HCT116 (cell line): ENCODE results near the gene TBC1D22B. TPM values are rescaled to one million over a fixed set of nuclear protein-coding genes. Genes with fewer than 3 reads are reported as not detected.
A peak's percentile ranks its signal among the peaks of the same experiment; 100 is the strongest.

Experiments used
- ATAC-seq: fragments of 200-7000 bp; cut with Tn5 transposase; 2 replicates; pipeline ENCODE4 v1.9.1; 2020; ENCODE audit warnings: mild to moderate bottlenecking, moderate library complexity
- BruUV-seq: library from RNA; stranded (reverse); fragments of 400-500 nt; replicated peaks from 2 replicates; lab custom pipeline; 2021; lab: Mats Ljungman, UMichigan
- CTCF ChIA-PET: fragments of 300-600 bp; sonication (Branson Sonifier 250); formaldehyde crosslinking; loops from one replicate; lab custom pipeline; 2021; ENCODE audit warnings: antibody characterized with exemption; lab: Charles Lee
- POLR2A ChIA-PET: fragments of 300-600, 350-600 bp; sonication (Branson Sonifier 250); formaldehyde crosslinking; loops from one replicate; lab custom pipeline; 2021; ENCODE audit warnings: antibody characterized with exemption; lab: Charles Lee
- RAD21 ChIA-PET, 2 experiments: fragments of 300-600 bp; sonication (Branson Sonifier 250); formaldehyde crosslinking; loops; one replicate each; lab custom pipeline; 2023; ENCODE audit warnings: low total read pairs in 2 of 2; ENCODE audit not compliant: uncharacterized antibody in 2 of 2, unreplicated experiment in 2 of 2, low non-redundant PET in 1 of 2; lab: Charles Lee
- DNase-seq: peaks from one replicate; pipeline ENCODE4 v3.0.0-alpha.2; 2010; ENCODE audit warnings: low read depth, low spot score
- H2AFZ ChIP-seq: fragments of 200-600 bp; shearing (Covaris generic), sonication (generic); 2 replicates; pipeline ENCODE4 v1.6.1; 2017; ENCODE audit warnings: low read depth, mixed run types, mixed read lengths, antibody characterized with exemption, low read length; ENCODE audit not compliant: poor library complexity, severe bottlenecking
- H3K27ac ChIP-seq: 2 replicates; pipeline ENCODE4 v1.5.1; 2012; ENCODE audit warnings: low read depth, low read length
- H3K27me3 ChIP-seq: fragments of 200-600 bp; sonication (generic); 2 replicates; pipeline ENCODE4 v1.6.1; 2016; ENCODE audit warnings: mixed run types, low read length, mixed read lengths; ENCODE audit not compliant: insufficient read depth
- H3K36me3 ChIP-seq, 2 experiments: fragments of 200-500 bp in 1 of 2; fragments of 200-600 bp in 1 of 2; sonication (Bioruptor generic) in 1 of 2; sonication (generic) in 1 of 2; 2 replicates each; pipeline versions ENCODE4 v1.5.1 to v1.6.1; 2014 to 2016; ENCODE audit warnings: low read length in 2 of 2, inconsistent platforms in 1 of 2, mixed read lengths in 1 of 2, mixed run types in 1 of 2; ENCODE audit not compliant: insufficient read depth in 2 of 2, control insufficient read depth in 1 of 2
- H3K4me1 ChIP-seq, 2 experiments: fragments of 200-600 bp in 1 of 2; sonication (generic) in 1 of 2; 2 replicates each; pipeline versions ENCODE4 v1.5.1 to v1.6.1; 2012 to 2017; ENCODE audit warnings: low read length in 2 of 2, inconsistent platforms in 1 of 2, mild to moderate bottlenecking in 1 of 2, mixed read lengths in 1 of 2, mixed run types in 1 of 2, moderate library complexity in 1 of 2; ENCODE audit not compliant: insufficient read depth in 2 of 2, control insufficient read depth in 1 of 2
- H3K4me2 ChIP-seq: fragments of 200-600 bp; sonication (generic); 2 replicates; pipeline ENCODE4 v1.6.1; 2017; ENCODE audit warnings: mixed run types, low read length, mixed read lengths
- H3K4me3 ChIP-seq, 2 experiments: fragments of 200-600 bp in 1 of 2; sonication (generic) in 1 of 2; replicated peaks in 1 of 2; 2 replicates each; pipeline ENCODE4 v1.5.1; 2011 to 2016; ENCODE audit warnings: low read length in 2 of 2, control low read depth in 1 of 2, low read depth in 1 of 2, mild to moderate bottlenecking in 1 of 2, mixed read lengths in 1 of 2, mixed run types in 1 of 2
- H3K79me2 ChIP-seq: fragments of 200-600 bp; sonication (generic); 2 replicates; pipeline ENCODE4 v1.6.1; 2017; ENCODE audit warnings: mild to moderate bottlenecking, mixed run types, low read length, moderate library complexity, mixed read lengths; ENCODE audit not compliant: insufficient read depth
- H3K9ac ChIP-seq: fragments of 200-600 bp; sonication (generic); 2 replicates; pipeline ENCODE4 v1.6.1; 2016; ENCODE audit warnings: low read length, mixed read lengths
- H3K9me2 ChIP-seq: fragments of 200-600 bp; sonication (generic), shearing (Covaris generic); 2 replicates; pipeline ENCODE4 v1.6.1; 2017; ENCODE audit warnings: mixed run types, mild to moderate bottlenecking, moderate library complexity; ENCODE audit not compliant: insufficient read depth
- H3K9me3 ChIP-seq, 2 experiments: fragments of 200-500 bp in 1 of 2; fragments of 200-600 bp in 1 of 2; sonication (Bioruptor generic) in 1 of 2; sonication (generic) in 1 of 2; 2 replicates each; pipeline ENCODE4 v1.6.1; 2014 to 2017; ENCODE audit warnings: low read length in 2 of 2, mixed read lengths in 2 of 2, inconsistent platforms in 1 of 2, low read depth in 1 of 2, mild to moderate bottlenecking in 1 of 2, mixed run types in 1 of 2, moderate library complexity in 1 of 2; ENCODE audit not compliant: control insufficient read depth in 1 of 2, insufficient read depth in 1 of 2
- H4K20me1 ChIP-seq: fragments of 200-600 bp; sonication (generic), shearing (Covaris generic); 2 replicates; pipeline ENCODE4 v1.6.1; 2017; ENCODE audit warnings: mixed run types, mild to moderate bottlenecking, moderate library complexity; ENCODE audit not compliant: insufficient read depth
- CBX3 ChIP-seq: IDR thresholded peaks from 2 replicates; pipeline ENCODE4 v1.6.1; 2012; ENCODE audit warnings: low read depth
- CTCF ChIP-seq, 3 experiments: fragments of 200-600 bp in 1 of 3; sonication (generic) in 1 of 3; IDR thresholded peaks in 2 of 3; conservative IDR thresholded peaks in 1 of 3; 2 replicates each; pipeline ENCODE4 v1.5.1; 2012 to 2017; ENCODE audit warnings: low read depth in 2 of 3, low read length in 2 of 3, antibody characterized with exemption in 1 of 3, borderline replicate concordance in 1 of 3, control low read depth in 1 of 3, mild to moderate bottlenecking in 1 of 3, mixed read lengths in 1 of 3, mixed run types in 1 of 3, moderate library complexity in 1 of 3; ENCODE audit not compliant: insufficient read depth in 1 of 3
- EGR1 ChIP-seq: IDR thresholded peaks from 2 replicates; pipeline ENCODE4 v1.6.1; 2012; ENCODE audit warnings: low read depth
- EZH2 ChIP-seq: fragments of 200-600 bp; sonication (generic); IDR thresholded peaks from 2 replicates; pipeline ENCODE4 v1.6.1; 2017; ENCODE audit warnings: antibody characterized with exemption, mixed run types
- FOSL1 ChIP-seq: IDR thresholded peaks from 2 replicates; pipeline ENCODE4 v1.6.1; 2012; ENCODE audit warnings: low read depth
- JUND ChIP-seq: IDR thresholded peaks from 2 replicates; pipeline ENCODE4 v1.6.1; 2012
- MAX ChIP-seq: IDR thresholded peaks from 2 replicates; pipeline ENCODE4 v1.6.1; 2012
- REST ChIP-seq: IDR thresholded peaks from 2 replicates; pipeline ENCODE4 v1.6.1; 2012; ENCODE audit warnings: low read depth
- SP1 ChIP-seq: IDR thresholded peaks from 2 replicates; pipeline ENCODE4 v1.6.1; 2012; ENCODE audit warnings: low read depth
- SRF ChIP-seq: IDR thresholded peaks from 2 replicates; pipeline ENCODE4 v1.6.1; 2012; ENCODE audit warnings: low read depth
- TCF7L2 ChIP-seq: IDR thresholded peaks from 2 replicates; pipeline ENCODE4 v1.7.0; 2011; ENCODE audit warnings: borderline replicate concordance, inconsistent platforms; ENCODE audit not compliant: insufficient read depth, insufficient read length; ENCODE audit errors: extremely low read depth
- YY1 ChIP-seq: IDR thresholded peaks from 2 replicates; pipeline ENCODE4 v1.6.1; 2011; ENCODE audit warnings: low read length, low read depth, moderate library complexity, mild to moderate bottlenecking; ENCODE audit not compliant: insufficient replicate concordance; ENCODE audit errors: extremely low read depth
- intact Hi-C: fragments of 100-400 bp; cut with micrococcal nuclease; formaldehyde crosslinking; loops from 2 replicates; pipeline ENCODE4 v1.10.0; 2022
- total RNA-seq: library from RNA; stranded (reverse); gene quantifications from one replicate; pipeline ENCODE4 v1.2.1, GENCODE V29; 2021; ENCODE audit not compliant: unreplicated experiment

Gene TBC1D22B
- total RNA-seq, 1 experiment from 2014 or later = 9.1 TPM

- no peak overlapping the region for H3K4me2 ChIP-seq
- no peak overlapping the region for H3K9ac ChIP-seq
- no peaks in the 10 kb centered on the region for H4K20me1 ChIP-seq
- no peaks in the 10 kb centered on the region for H3K9me2 ChIP-seq
- H3K79me2 ChIP-seq = no peaks in the 10 kb centered on the region
- ChIA-PET POLR2A (interaction anchor here (1.0 kb wide), 1 partner anchor 12 kb away, joined by 3 read pairs; no protein-coding TSS in a partner anchor), RAD21 (no interaction called here), CTCF (no interaction called here)
- H2AFZ ChIP-seq = no peak overlapping the region
- no peaks in the 10 kb centered on the region for H3K9me3 ChIP-seq
- DNase-seq (no peak), ATAC-seq (no peak)
- H3K27me3 ChIP-seq = no peaks in the 10 kb centered on the region
- peaks cover 34 to 54% of the 10 kb centered on the region in 2 experiments for H3K4me1 ChIP-seq
- intact Hi-C loops = no loop called here
- H3K4me3 ChIP-seq = no peak overlapping the region
- no peak overlapping the region for H3K27ac ChIP-seq
- no peak for TF ChIP-seq EZH2
- TF ChIP-seq TCF7L2 = no peak
- no peak for TF ChIP-seq SP1
- no peak for TF ChIP-seq CBX3
- TF ChIP-seq EGR1 = no peak
- no peaks in the 10 kb centered on the region for H3K36me3 ChIP-seq
- BruUV-seq = no TSS peak
Measured at GRCh38 chr6:37238381-37238780, 19.2 kb upstream of the TBC1D22B start.

- H3K27ac ChIP-seq = peak overlapping the region; percentile 32; the same call in 1 of the 2 replicates
- H4K20me1 ChIP-seq = no peaks in the 10 kb centered on the region
- 0 out of 4 replicates have a peak overlapping the region, but pooled peaks of 1 of the 2 experiments have one; percentile 18 for H3K4me3 ChIP-seq
- no peaks in the 10 kb centered on the region for H3K36me3 ChIP-seq
- no TSS peak for BruUV-seq
- ATAC-seq = no peak
- ChIA-PET RAD21 (no interaction called here), POLR2A (interaction anchor here (0.9 to 1.3 kb wide), 2 partner anchors 14 to 17 kb away, joined by 3 read pairs; no protein-coding TSS in a partner anchor), CTCF (no interaction called here)
- H3K4me2 ChIP-seq = peak overlapping the region; percentile 56
- H3K9ac ChIP-seq = peak overlapping the region; percentile 23; the same call in 1 of the 2 replicates
- no peaks in the 10 kb centered on the region for H3K27me3 ChIP-seq
- peak overlapping the region; percentile 52 for H2AFZ ChIP-seq
- no peaks in the 10 kb centered on the region for H3K9me3 ChIP-seq
- no peaks in the 10 kb centered on the region for H3K9me2 ChIP-seq
- H3K79me2 ChIP-seq = no peaks in the 10 kb centered on the region
- peaks cover 40 to 66% of the 10 kb centered on the region in 2 experiments for H3K4me1 ChIP-seq
- no peak for DNase-seq
- no peak for TF ChIP-seq JUND
- no peak for TF ChIP-seq FOSL1
- no peak for TF ChIP-seq TCF7L2
- no peak for TF ChIP-seq SP1
- no peak for TF ChIP-seq MAX
- no peak for TF ChIP-seq REST
- no peak for TF ChIP-seq YY1
- no peak for TF ChIP-seq CBX3
- TF ChIP-seq CTCF (IDR thresholded peaks at IDR 0.05 in 2 of 3, conservative IDR thresholded peaks at IDR 0.05 in 1 of 3; ENCODE audit: borderline replicate concordance in 1 of 3, insufficient read depth in 1 of 3, low read depth in 2 of 3, low read length in 2 of 3) = no peak
- TF ChIP-seq SRF = no peak
- intact Hi-C loops = no loop called here
Measured at GRCh38 chr6:37239526-37239925, 18.0 kb upstream of the TBC1D22B start.
